Measurements from ENCODE around the gene RGS9.
"Not testable (repeated sequence)": the region's sequence is repeated elsewhere in the genome, so short reads cannot be mapped to it uniquely, and the experiment has no call there.

RGS9 gene

DNA sequence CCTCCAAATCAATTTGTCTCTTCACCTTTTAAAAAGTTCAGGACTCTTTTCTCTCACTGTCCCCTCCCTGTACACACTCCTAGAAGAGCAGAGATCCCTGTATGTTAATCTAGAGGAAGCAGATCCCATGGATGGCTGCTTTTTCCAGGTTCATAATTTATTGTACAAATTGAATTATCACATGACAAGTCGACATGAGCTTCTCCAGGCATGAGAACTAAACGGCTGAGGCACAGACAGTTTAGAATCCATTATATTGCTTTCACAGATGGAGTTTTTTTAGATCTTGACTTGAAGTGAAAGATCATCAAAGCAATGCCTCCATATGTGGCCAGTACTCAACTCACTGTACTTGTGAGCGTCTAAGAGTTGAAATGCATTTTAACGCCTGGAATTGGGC is 47.9 kb downstream of the RGS9 start:
- DNase-seq = no peak

DNA sequence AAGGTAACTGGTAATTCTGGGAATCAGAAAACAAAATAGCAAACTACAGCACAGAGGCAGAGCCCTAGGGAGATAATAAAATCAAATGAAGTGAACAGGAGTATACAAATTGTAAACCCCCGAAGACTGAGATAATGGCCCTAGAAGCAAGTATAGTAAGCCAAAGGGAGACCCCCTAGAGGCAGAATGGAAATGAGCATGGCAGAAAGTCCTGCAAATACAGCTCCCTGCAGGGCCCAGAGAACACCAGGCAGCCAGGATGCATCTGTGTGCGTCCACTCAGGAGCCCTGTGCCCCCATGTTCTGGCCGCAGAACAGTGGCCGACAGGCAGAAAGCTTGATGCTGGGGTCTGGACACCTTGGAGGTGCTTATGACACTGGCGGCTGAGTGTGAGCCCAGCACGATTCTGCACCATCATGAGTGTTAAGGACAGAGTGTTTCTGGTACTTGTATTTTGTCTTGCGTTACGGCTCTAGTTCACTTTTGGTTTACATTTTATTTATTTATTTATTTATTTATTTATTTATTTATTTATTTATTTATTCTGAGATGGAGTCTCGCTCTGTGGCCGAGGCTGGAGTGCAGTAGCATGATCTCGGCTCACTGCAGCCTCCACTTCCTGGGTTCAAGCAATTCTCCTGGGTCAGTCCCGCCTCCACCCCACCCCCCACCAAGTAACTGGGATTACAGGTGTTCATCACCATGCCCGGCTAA is 48.7 kb downstream of the RGS9 start:
- no peak for DNase-seq

DNA sequence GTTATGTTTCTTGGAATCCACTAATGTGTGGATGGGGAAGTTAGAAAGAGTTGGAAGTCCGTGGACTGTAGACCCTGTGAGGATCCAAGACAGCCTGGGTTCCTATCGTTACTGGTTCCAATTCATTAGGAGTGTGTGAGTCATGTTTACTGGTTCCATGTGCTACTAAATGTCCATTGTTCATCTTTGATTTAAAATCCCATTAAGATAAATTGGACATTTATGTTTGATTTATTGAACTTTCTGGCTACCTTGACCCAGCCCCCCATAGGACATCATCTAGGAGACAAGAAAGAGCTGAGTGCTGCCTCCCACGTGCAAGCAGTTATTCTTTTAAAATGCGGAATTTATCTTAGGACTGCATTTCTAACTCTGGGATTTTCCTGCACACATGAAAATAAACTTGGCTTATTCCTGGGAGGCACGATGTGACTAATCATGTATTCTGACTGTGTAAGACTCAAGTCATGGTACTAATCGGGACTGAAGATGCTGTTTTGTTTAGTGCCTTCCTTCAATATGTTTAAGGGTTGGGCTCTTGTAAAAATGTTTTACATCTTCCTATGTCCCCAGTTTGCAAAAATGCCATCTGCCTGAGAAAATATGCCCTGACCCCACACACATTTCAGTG is 53.4 kb downstream of the RGS9 start:
- no peak for DNase-seq

DNA sequence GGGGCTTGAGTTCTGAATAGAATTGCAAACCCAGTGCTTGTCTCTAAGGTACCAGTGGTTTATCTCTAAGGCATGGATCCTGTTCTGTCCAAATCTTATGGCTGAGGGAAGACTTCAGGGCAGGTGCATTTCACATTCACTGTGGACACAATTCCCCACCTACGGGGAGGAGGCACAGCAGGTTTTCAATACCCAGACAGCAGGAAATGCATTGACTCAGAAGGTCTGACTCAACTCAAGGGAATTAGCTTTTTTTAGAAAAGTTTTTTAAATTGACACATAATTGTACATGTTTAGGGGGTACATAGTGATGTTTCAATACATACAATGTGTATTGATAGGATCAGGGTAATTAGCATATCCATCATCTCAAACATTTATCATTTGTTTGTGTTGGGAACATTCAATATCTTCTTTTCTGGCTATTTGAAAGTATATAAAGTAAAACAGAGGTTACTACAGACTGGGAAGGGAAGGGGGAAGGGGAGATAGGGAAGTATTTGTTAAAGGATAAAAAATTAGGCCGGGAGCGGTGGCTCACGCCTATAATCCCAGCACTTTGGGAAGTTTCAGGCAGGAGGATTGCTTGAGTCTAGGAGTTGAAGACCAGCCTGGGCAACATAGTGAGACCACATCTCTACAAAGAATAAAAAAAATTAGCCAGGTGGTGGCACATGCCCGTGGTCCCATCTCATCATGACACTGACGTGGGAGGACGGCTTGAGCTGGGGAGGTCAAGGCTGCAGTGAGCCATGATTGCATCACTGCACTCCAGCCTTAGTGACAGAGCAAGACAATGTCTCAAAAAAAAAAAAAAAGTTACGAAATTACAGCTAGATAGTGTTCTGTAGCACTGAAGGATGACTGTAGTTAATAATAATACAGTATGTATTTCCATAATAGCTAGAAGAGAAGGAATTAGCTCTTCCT is 54.9 kb downstream of the RGS9 start:
- DNase-seq = no peak

DNA sequence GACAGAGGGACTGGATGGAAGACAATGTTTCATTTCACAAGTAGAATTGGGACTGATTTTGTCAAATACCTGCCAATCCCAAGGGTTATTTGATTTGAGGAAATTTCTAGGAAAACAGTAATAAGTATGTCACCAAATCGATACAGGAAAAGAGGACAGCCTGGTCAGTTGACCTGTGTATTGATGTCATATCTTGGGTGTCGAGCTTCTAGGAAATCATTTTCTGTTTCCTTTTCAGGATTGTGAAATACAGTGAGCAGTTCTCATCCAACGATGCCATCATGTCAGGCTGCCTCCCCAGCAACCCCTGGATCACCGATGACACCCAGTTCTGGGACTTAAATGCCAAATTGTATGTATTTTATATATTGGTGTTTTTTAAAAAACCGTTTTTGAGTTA is 56.1 kb downstream of the RGS9 start:
- no peak for DNase-seq

DNA sequence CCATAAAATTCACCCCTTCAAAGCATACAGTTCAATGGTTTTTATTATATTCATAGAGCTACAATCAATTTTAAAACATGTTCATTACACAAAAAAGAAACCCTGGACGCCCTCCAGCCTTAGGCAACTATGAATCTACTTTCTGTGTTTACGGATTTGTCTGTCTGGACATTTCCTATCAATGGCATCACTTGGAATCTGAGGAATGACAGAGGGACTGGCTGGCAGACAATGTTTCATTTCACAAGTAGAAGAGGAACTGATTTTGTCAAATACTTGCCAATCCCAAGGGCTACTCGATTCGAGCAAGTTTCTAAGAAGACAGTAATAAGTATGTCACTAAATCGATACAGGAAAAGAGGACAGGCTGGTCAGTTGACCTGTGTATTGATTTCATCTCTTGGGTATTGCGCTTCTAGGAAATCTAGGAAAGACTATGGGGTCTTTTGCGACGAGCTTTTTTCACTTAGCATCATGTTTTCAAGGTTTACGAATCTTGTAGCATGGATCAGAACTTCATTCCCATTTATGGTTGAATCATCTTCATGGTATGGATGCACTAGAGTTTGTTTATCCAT is 56.6 kb downstream of the RGS9 start:
- no peak for DNase-seq

DNA sequence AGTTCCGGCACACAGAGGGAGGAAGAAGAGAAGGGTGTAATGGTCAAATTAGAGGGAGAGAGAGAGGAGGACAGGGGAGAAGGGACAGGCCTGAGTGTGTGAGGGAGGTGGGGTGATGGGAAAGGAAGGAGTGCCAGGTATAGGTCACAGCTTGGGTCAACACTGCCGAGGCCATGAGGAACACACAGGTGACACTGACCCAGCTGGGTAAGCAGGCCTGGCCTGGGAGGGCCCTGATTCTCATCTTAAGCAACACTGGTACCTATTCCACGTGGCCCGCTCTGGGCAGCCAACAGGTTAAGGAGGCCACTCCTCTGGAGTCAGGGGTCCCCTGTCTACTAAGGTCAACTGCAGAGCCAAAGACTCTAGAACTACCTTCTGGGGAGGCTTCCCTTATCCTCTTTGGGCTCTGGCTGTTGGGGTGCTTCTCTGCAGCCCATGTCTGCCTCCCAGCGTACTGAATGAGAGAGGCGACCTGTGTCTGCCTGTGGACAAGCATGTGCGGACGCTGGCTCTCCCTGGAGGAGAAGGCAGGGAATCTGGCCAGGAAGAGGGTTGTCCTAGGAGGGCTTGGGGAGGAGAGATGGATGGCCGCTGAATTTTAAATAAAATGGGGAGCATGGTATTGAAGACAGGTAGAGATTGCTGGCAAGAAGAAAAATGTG is 57.6 kb downstream of the RGS9 start:
- DNase-seq = no peak

DNA sequence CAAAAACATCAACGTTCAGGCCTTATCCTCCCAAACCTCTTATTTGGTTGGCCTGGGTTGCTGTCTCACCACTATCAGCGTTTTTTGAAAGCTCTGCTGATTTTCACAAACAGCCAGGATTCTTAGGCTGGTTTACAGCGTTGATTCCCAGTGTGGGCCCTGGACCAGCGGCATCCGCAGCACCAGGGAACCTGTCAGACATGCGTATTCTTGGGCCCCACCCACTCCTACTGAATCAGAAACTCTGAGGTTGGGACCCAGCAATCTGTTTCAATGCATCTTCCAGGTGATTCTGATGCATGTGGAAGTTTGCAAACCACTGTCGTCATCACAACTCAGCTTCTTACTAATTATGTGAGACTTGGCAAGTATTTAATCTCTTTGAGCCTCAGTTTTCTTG is 58.5 kb downstream of the RGS9 start:
- no peak for DNase-seq

DNA sequence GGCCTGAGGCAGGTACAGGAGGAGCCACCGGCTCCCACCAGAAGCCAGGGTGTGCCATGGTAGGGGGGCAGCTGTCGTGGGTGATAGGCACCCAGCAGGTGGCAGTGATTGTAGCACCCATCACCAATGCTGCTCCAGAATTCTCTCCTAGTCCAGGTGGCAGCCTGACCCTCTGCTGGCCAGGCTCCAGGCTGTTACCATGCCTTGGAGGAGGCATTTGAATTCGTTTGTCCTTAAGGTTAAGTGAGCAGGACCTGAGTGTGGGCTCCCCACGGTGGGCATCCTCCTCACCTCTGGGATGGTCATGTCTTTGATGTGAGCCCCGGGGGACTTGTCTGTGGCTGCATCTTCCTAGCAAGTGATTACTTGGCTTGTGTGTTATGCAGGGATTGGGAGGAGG is 59.4 kb downstream of the RGS9 start:
- DNase-seq = no peak

DNA sequence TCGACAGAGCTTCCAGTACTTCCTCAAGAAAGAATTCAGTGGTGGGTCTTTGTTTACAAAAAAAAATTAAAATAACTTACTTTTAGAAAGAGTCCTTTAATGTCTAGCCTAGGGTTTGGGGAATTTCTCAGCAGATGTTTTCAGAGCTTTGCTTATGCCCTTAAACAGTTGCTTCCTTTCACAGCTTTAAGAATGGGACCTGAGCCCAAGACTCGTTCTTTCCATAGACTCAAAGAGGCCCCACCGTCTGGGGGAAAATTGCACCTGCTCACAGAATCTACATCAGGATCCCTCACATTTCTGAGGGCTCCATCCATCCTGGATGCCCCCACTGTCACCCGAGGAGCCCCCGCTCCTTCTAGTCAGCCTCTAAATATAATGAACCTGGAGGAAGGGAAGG is 60.0 kb downstream of the RGS9 start:
- no peak for DNase-seq

DNA sequence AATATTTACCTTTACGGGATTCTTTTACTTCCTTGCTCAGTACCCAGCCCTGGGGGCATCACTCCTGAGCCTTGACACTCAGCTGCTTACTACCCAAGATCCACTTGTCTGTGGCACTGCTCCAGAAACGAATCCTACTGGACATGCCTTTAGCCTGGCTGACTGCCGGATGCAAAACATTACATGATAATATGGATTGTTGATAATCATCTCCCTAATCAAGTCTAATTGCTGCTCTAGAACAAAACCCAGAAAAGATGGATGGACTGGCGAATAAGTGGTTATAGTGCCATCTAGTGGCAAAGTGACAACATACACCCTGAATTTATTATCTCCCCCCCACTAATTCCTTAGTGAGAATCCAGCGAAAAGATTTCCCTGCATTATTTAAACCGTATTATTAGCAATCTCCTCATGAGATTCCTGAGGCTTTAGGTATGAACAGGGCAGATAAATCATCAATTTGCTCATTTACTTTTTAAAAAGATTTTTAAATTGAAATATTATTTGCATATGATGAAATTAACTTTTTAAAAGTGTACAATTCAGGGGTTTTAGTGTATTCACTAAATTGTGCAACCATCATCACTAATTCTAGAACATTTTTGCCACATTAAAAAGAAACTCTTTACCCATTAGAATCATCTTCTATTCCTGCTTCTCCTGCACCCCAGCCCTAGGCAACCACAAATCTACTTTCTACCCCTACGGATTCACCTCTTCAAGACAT is 61.6 kb downstream of the RGS9 start:
- DNase-seq = peak; percentile 46

DNA sequence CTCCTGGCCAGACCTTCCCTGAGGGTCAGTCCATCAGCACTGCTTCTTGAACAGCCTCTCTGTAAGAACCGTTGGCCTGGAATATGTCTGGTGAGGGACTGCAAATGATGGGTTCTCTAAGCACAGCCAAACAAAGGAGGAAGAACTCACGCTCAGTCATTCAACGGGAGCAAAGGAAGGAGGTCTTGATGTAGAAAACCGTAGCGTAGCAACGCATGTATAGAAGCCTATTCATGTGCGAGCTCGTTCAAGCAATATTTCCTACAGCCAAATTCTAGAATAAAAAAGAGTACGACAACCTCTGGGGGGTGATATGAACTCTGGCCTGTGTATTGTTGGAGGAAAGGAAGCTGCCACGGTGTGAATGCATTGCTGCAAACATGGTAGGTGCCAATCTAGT is 64.2 kb downstream of the RGS9 start:
- no peak for DNase-seq

DNA sequence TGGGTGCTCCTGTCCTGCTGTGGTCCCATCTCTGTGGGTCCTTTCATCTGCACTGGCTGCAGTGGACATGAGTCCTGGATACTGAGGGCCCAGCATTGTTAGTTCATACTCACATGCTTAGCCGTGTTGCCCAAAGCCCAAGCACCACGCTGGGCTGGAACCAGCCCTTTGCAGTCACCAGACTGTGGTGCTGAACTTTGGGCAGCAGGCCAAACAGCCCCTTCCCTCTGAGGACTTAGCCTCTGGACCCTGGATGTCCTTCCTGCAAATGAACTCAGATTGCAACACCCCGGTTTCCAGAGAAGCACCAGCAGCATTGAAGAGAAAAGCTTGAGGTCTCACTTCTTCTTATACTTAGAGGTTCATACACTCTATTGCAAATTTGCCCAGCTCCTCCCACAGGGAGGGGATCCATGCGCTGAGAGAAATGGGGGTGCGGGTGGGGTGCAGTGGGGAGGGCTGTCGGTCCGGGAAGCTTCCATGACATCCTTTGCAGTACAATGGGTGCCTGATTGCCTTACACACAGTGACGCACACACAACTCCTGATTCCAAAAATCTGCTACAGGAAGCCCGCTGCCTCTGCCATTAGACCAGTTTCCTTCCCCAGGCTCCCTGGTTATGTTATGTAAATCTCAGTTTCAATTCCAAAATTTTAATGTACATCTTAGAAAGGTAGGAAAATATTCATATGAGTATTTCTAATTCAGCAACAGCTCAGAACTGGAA is 65.8 kb downstream of the RGS9 start:
- no peak for DNase-seq

DNA sequence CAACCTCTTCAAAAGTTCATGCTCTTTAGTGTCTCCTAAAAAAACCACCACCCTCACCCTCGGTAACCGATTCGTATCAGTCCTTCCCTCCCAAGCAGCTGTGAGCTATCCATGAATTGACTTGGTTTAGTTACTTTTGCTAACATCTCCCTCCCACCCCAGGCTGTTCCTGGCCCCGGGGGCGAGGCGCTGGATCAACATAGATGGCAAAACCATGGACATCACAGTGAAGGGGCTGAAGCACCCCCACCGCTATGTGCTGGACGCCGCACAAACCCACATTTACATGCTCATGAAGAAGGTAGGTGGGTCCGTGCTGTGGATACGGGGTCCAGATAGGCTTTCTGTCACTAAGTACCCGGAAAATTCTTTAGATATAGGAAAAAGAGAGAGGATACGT is 66.8 kb downstream of the RGS9 start:
- DNase-seq = no peak

DNA sequence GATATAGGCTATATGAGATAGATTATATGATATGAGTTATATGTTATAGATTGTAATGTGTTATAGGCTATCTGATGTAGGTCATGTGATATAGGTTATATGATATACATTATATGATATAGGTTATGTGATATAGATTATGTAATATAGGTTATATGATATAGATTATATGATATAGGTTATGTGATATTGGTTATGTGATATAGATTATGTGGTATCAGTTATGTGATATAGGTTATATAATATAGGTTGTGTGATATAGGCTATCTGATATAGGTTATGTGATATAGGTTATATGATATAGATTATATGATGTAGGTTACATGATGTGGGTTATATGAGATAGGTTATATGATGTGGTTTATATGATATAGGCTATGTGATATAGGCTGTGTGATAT is 68.5 kb downstream of the RGS9 start:
- DNase-seq = no peak

DNA sequence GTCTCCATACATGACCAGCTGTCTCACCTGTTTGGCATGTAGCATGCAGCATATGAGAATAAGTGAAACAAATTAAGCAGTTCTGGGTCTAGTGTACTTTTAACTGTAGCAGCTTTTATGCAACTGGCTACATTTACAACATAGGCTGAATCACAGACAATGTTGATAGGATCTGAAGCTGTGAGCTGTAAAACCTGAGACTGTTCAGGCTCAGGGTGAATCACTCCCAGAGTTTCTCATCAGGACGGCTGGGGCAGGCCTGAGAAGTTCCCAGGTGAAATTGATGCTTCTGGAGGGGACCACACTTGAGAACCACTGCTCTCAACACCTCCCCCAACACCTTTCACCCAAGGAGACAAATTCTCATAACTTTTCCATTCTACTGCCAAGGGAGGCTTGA is 70.3 kb downstream of the RGS9 start:
- not testable (repeated sequence) for DNase-seq

DNA sequence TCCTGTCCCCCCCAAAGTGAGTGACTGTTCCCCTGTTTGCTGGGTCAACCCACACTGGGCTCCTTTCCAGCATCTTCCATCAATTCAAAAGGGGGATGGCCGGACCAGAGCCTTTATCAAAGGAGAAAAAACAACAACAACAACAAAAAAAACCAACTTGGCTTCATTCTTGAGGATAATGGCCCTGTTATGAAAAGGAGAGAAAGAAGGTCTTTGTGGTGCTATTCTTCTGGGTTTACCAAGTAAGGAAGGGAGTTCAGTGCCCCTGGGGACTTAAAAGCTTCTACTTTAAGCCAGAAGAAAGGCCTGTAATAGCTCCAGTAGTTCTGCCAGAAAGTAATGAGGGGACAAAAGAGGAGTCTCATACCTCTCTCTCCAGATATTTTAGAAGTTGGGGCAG is 71.5 kb downstream of the RGS9 start:
- no peak for DNase-seq

DNA sequence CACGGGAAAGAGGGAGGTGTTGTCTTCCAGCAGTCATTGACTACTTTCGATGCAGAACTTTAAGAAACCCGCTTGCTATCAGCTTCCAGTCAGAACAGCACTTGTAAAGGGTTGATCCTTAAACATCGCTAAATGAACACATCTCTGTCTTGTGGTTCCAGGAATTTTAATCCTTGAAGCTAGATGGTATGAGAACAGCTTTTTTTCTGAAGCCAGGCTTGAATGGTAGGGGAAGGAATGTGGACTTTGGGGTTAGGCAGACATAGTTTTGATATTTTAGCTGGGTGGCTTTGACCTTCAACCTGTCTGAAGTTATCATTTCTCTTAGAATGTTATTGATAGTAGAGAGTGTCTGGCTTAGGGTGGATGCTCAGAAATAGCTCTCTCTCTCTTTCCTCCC is 81.1 kb downstream of the RGS9 start:
- DNase-seq = no peak

DNA sequence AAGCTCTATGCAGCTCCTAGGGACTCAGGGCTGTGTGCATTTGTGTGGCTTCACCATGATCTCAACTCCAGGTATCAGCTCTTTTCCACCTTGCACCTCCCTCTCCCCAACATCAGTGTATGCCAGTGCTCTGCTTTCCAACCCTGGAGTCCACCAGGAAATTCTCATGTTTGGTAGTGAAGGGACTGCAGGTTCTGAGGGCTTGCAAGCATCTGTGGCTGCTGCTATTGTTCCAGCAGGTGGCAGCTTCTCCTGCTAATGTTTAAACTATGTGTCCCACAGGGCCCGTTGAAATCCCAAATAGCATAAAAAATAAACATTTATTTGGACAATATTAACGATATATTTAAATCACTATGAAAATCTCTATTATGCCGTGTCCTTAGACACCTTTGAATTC is 82.0 kb downstream of the RGS9 start:
- no peak for DNase-seq

DNA sequence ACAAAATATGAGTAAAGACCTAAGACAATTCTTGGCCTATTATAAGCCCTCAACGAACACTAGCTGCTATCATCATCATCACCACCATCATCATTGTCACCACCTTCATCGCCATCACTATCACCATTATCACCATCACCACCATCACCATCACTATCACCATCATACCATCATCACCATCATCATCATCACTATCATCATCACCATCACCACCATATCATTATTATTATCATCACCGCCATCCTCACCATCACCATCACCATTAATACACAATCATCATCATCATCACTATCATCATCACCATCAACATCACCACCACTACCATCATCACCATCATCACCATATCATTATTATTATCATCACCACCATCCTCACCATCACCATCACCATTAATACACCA is 82.5 kb downstream of the RGS9 start:
- DNase-seq = no peak

DNA sequence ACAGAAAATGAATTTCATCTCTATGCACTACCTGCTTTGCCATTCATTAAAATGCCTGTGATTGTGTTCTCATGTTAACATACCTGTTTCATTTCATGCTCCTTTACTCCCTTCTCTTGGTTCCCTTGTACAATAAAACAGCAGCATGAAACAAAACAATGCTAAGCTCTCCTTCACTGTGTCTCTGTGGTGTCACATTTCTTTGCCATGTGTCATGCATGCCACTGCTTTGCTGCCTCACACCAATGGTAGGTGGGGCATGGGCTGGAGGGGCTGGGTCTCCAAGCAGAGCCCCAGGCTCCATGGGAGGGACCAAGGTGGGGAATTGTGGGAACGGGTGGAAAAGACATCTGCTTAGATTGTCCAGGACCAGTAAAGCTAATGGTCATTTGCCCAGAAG is 83.6 kb downstream of the RGS9 start:
- no peak for DNase-seq

All from DMS 273 treated with DMSO at 0.1 percent for 48 hours (cell line).